Esophagus muscularis mucosa (tissue), 4 donors: ENCODE measurements around the gene ZRSR2. TPM values are rescaled to one million over a fixed set of nuclear protein-coding genes. Genes with fewer than 3 reads are reported as not detected.

Experiments used
- DNase-seq: peaks from one replicate; pipeline ENCODE4 v3.0.0-alpha.2; 2017; ENCODE audit errors: extremely low spot score
- H3K27ac ChIP-seq, 4 donors: fragments of 200-600 bp; sonication (generic); replicated peaks in 1 of 4; 1 replicate in 3 of 4; 2 replicates in 1 of 4; pipeline ENCODE4 v1.5.1; 2016 to 2019; ENCODE audit warnings: mild to moderate bottlenecking in 1 of 4
- H3K27me3 ChIP-seq, 4 donors: fragments of 200-600 bp; sonication (generic); one replicate each; pipeline versions ENCODE4 v1.5.1 to v1.6.0; 2016 to 2019
- H3K36me3 ChIP-seq, 4 donors: fragments of 200-600 bp; sonication (generic); one replicate each; pipeline ENCODE4 v1.5.1; 2016 to 2019
- H3K4me1 ChIP-seq, 4 donors: fragments of 200-600 bp; sonication (generic); one replicate each; pipeline ENCODE4 v1.5.1; 2016 to 2019
- H3K4me3 ChIP-seq, 4 donors: fragments of 200-600 bp; sonication (generic); 1 replicate in 2 of 4; 2 replicates in 2 of 4; pipeline ENCODE4 v1.5.1; 2016 to 2019; ENCODE audit warnings: mild to moderate bottlenecking in 4 of 4, moderate library complexity in 1 of 4
- H3K9me3 ChIP-seq, 4 donors: fragments of 200-600 bp; sonication (generic); 1 replicate in 3 of 4; 2 replicates in 1 of 4; pipeline ENCODE4 v1.5.1; 2016 to 2019
- CTCF ChIP-seq, 3 experiments: fragments of 200-600 bp in 2 of 3; fragments of 450-650 bp in 1 of 3; sonication (generic) in 2 of 3; IDR thresholded peaks; one replicate each; pipeline ENCODE4 v1.5.1; 2017 to 2019; ENCODE audit warnings: antibody characterized with exemption in 3 of 3, mild to moderate bottlenecking in 2 of 3, moderate library complexity in 1 of 3
- EP300 ChIP-seq: sonication (generic); formaldehyde crosslinking; IDR thresholded peaks from one replicate; pipeline ENCODE4 v1.6.1; 2017; ENCODE audit warnings: antibody characterized with exemption
- POLR2A ChIP-seq: fragments of 450-650 bp; IDR thresholded peaks from one replicate; pipeline ENCODE4 v1.6.1; 2017; ENCODE audit warnings: antibody characterized with exemption, moderate library complexity, mild to moderate bottlenecking, low read depth
- POLR2AphosphoS5 ChIP-seq, 2 donors: sonication (generic); formaldehyde crosslinking; IDR thresholded peaks; one replicate each; pipeline ENCODE4 v1.6.1; 2017; ENCODE audit warnings: antibody characterized with exemption in 2 of 2
- WGBS: methylation state at CpG from one replicate; pipeline ENCODE4 v1.1.5; 2018; 5-methylcytosine and 5-hydroxymethylcytosine counted together
- intact Hi-C: fragments of 100-400 bp; cut with DNase I; formaldehyde crosslinking; loops from one replicate; pipeline ENCODE4 v1.15.1; 2023
- total RNA-seq, 4 donors: library from RNA; depleted of rRNA; stranded (reverse); fragments of >200 nt; gene quantifications; one replicate each; pipeline versions ENCODE4 v1.1.0 to v1.2.1, GENCODE V29; 2016

ZRSR2 gene
- total RNA-seq, 4 donors from 2014 or later = 7.0 to 12.4 (median 9.0) TPM

GRCh38 chrX:15769300-15769954 lies 20.9 kb upstream of the ZRSR2 start:
- WGBS = 84% methylated on average over 4 of the region's 4 CpGs
- intact Hi-C loops = no loop called here
- no peak overlapping the region for H3K27ac ChIP-seq

GRCh38 chrX:15781961-15782699 lies 8.2 kb upstream of the ZRSR2 start:
- H3K27me3 ChIP-seq = no peaks in the 10 kb centered on the region
- H3K36me3 ChIP-seq = peaks cover 0 to 41% (median 23%) of the 10 kb centered on the region in 4 donors
- intact Hi-C loops = no loop called here
- no peak for DNase-seq
- no peaks in the 10 kb centered on the region for H3K4me1 ChIP-seq
- no peak for TF ChIP-seq CTCF (IDR thresholded peaks at IDR 0.05)
- TF ChIP-seq EP300 = no peak
- TF ChIP-seq POLR2AphosphoS5 (IDR thresholded peaks at IDR 0.05) = no peak
- no peak for TF ChIP-seq POLR2A
- H3K27ac ChIP-seq = no peak overlapping the region
- H3K4me3 ChIP-seq = no peak overlapping the region
- H3K9me3 ChIP-seq = no peaks in the 10 kb centered on the region
- 86% methylated on average over 13 of the region's 13 CpGs for WGBS

More at GRCh38 chrX:15769300-15769954, 20.9 kb upstream of the ZRSR2 start:
- Histone ChIP-seq H3K36me3 (peaks cover 0 to 7% (median 1%) of the 10 kb centered on the region in 4 donors), H3K4me3 (no peak overlapping the region), H3K9me3 (no peaks in the 10 kb centered on the region), H3K27me3 (no peaks in the 10 kb centered on the region), H3K4me1 (no peaks in the 10 kb centered on the region)
- DNase-seq = no peak
- TF ChIP-seq EP300 (no peak), POLR2A (no peak), POLR2AphosphoS5 (IDR thresholded peaks at IDR 0.05) (no peak), CTCF (IDR thresholded peaks at IDR 0.05) (no peak)

GRCh38 chrX:15785176-15785750 lies 5.0 kb upstream of the ZRSR2 start:
- no peak for TF ChIP-seq POLR2AphosphoS5 (IDR thresholded peaks at IDR 0.05)
- no peak for TF ChIP-seq CTCF (IDR thresholded peaks at IDR 0.05)
- TF ChIP-seq EP300 = no peak
- no peak for TF ChIP-seq POLR2A
- DNase-seq = no peak
- no peak overlapping the region for H3K27ac ChIP-seq
- peaks cover 0 to 26% (median 17%) of the 10 kb centered on the region in 4 donors for H3K36me3 ChIP-seq
- peaks cover 4 to 7% (median 6%) of the 10 kb centered on the region in 4 donors for H3K4me1 ChIP-seq
- no peak overlapping the region for H3K4me3 ChIP-seq
- 89% methylated on average over 3 of the region's 3 CpGs for WGBS
- intact Hi-C loops = no loop called here
- H3K27me3 ChIP-seq = no peaks in the 10 kb centered on the region
- H3K9me3 ChIP-seq = no peaks in the 10 kb centered on the region

GRCh38 chrX:15786915-15787314 lies 3.4 kb upstream of the ZRSR2 start:
- TF ChIP-seq POLR2A (no peak), POLR2AphosphoS5 (IDR thresholded peaks at IDR 0.05) (no peak), EP300 (no peak), CTCF (IDR thresholded peaks at IDR 0.05) (no peak)
- no peak for DNase-seq
- Histone ChIP-seq H3K9me3 (no peaks in the 10 kb centered on the region), H3K4me3 (no peak overlapping the region), H3K27ac (no peak overlapping the region), H3K27me3 (no peaks in the 10 kb centered on the region), H3K36me3 (peaks cover 0 to 16% (median 11%) of the 10 kb centered on the region in 4 donors), H3K4me1 (peaks cover 14 to 17% (median 16%) of the 10 kb centered on the region in 4 donors)
- WGBS = 74% methylated on average over 3 of the region's 3 CpGs
- intact Hi-C loops = no loop called here
